Measurements from ENCODE around the gene IL1RAP.

The IL1RAP gene

GRCh38 chr3:190495796-190496195 lies 18.1 kb upstream of the IL1RAP start:
- no peak overlapping the region for H3K4me3 ChIP-seq (ENCODE audit: low read depth, low read length)
- no peak for DNase-seq (ENCODE audit: low read depth)
- TF ChIP-seq CTCF (IDR thresholded peaks at IDR 0.05; ENCODE audit: low read depth, low read length, missing control alignments) = no peak
- in situ Hi-C loops (cut with HindIII; ENCODE audit: low sequenced_read_pairs) = no loop called here

GRCh38 chr3:190496859-190497258 lies 17.0 kb upstream of the IL1RAP start:
- H3K4me3 ChIP-seq (ENCODE audit: low read depth, low read length) = no peak overlapping the region
- DNase-seq (ENCODE audit: low read depth) = no peak
- in situ Hi-C loops (cut with HindIII; ENCODE audit: low sequenced_read_pairs) = no loop called here
- TF ChIP-seq CTCF (IDR thresholded peaks at IDR 0.05; ENCODE audit: low read depth, low read length, missing control alignments) = no peak

GRCh38 chr3:190497811-190498210 lies 16.1 kb upstream of the IL1RAP start:
- in situ Hi-C loops (cut with HindIII; ENCODE audit: low sequenced_read_pairs) = no loop called here
- DNase-seq (ENCODE audit: low read depth) = no peak
- H3K4me3 ChIP-seq (ENCODE audit: low read depth, low read length) = no peak overlapping the region
- no peak for TF ChIP-seq CTCF (IDR thresholded peaks at IDR 0.05; ENCODE audit: low read depth, low read length, missing control alignments)

GRCh38 chr3:190498293-190498692 lies 15.6 kb upstream of the IL1RAP start:
- in situ Hi-C loops (cut with HindIII; ENCODE audit: low sequenced_read_pairs) = no loop called here
- no peak for TF ChIP-seq CTCF (IDR thresholded peaks at IDR 0.05; ENCODE audit: low read depth, low read length, missing control alignments)
- no peak overlapping the region for H3K4me3 ChIP-seq (ENCODE audit: low read depth, low read length)
- no peak for DNase-seq (ENCODE audit: low read depth)

GRCh38 chr3:190499122-190499521 lies 14.8 kb upstream of the IL1RAP start:
- H3K4me3 ChIP-seq (ENCODE audit: low read depth, low read length) = no peak overlapping the region
- no peak for TF ChIP-seq CTCF (IDR thresholded peaks at IDR 0.05; ENCODE audit: low read depth, low read length, missing control alignments)
- DNase-seq (ENCODE audit: low read depth) = no peak
- in situ Hi-C loops (cut with HindIII; ENCODE audit: low sequenced_read_pairs) = no loop called here

- TF ChIP-seq CTCF (IDR thresholded peaks at IDR 0.05; ENCODE audit: low read depth, low read length, missing control alignments) = no peak
- no peak for DNase-seq (ENCODE audit: low read depth)
- no peak overlapping the region for H3K4me3 ChIP-seq (ENCODE audit: low read depth, low read length)
- in situ Hi-C loops (cut with HindIII; ENCODE audit: low sequenced_read_pairs) = no loop called here
Measured at GRCh38 chr3:190502946-190503345, 10.9 kb upstream of the IL1RAP start.

All from astrocyte of the cerebellum (primary cell).